NB4 (cell line): ENCODE measurements around the gene MROH2A.

Experiments
- CTCF ChIP-seq: IDR thresholded peaks from one replicate; pipeline ENCODE4 v1.5.1; 2012; ENCODE audit warnings: low read depth, low read length
- MAX ChIP-seq: IDR thresholded peaks from 2 replicates; pipeline ENCODE4 v1.6.1; 2011; ENCODE audit warnings: low read depth, low read length
- MYC ChIP-seq: IDR thresholded peaks from 2 replicates; pipeline ENCODE4 v1.6.1; 2011; ENCODE audit warnings: low read depth, low read length
- POLR2A ChIP-seq: IDR thresholded peaks from 2 replicates; pipeline ENCODE4 v1.6.1; 2011; ENCODE audit warnings: mild to moderate bottlenecking; ENCODE audit not compliant: insufficient read length; ENCODE audit errors: extremely low read depth

GRCh38 chr2:233796254-233796653 is 18.1 kb downstream of the MROH2A start:
- TF ChIP-seq CTCF (no peak), POLR2A (no peak), MYC (no peak), MAX (no peak)
